Stomach (tissue), 9 donors: ENCODE data around the gene SH3BP2. TPM values are rescaled to one million over a fixed set of nuclear protein-coding genes. Genes with fewer than 3 reads are reported as not detected.

Experiments
- DNase-seq, 2 donors: peaks; one replicate each; pipeline versions ENCODE4 v3.0.0 to v3.0.0-alpha.2; 2013 to 2019
- H3K27ac ChIP-seq, 5 donors: fragments of 200-600 bp in 4 of 5; sonication (generic) in 4 of 5; one replicate each; pipeline ENCODE4 v1.5.1; 2013 to 2019; ENCODE audit warnings: mild to moderate bottlenecking in 1 of 5, moderate library complexity in 1 of 5
- H3K27me3 ChIP-seq, 3 donors: fragments of 200-600 bp; sonication (generic); one replicate each; pipeline ENCODE4 v1.5.1; 2017 to 2019; ENCODE audit warnings: mixed run types in 1 of 3
- H3K36me3 ChIP-seq, 4 donors: fragments of 200-600 bp; sonication (generic); 1 replicate in 3 of 4; 2 replicates in 1 of 4; pipeline ENCODE4 v1.5.1; 2016 to 2019
- H3K4me1 ChIP-seq, 4 donors: fragments of 200-600 bp; sonication (generic); one replicate each; pipeline ENCODE4 v1.5.1; 2016 to 2019
- H3K4me3 ChIP-seq, 4 donors: fragments of 200-600 bp; sonication (generic) in 3 of 4; one replicate each; pipeline ENCODE4 v1.5.1; 2016 to 2019; ENCODE audit warnings: mild to moderate bottlenecking in 1 of 4
- H3K9me3 ChIP-seq, 4 donors: fragments of 200-600 bp; sonication (generic); one replicate each; pipeline ENCODE4 v1.5.1; 2016 to 2019
- EP300 ChIP-seq: sonication (generic); formaldehyde crosslinking; IDR thresholded peaks from one replicate; pipeline ENCODE4 v1.6.1; 2017; ENCODE audit warnings: antibody characterized with exemption
- POLR2A ChIP-seq, 4 donors: fragments of 450-650 bp; IDR thresholded peaks; one replicate each; pipeline ENCODE4 v1.6.1; 2016; ENCODE audit warnings: antibody characterized with exemption in 4 of 4, control low read depth in 2 of 4, mild to moderate bottlenecking in 1 of 4, moderate library complexity in 1 of 4
- POLR2AphosphoS5 ChIP-seq, 3 donors: sonication (generic); formaldehyde crosslinking; IDR thresholded peaks; one replicate each; pipeline ENCODE4 v1.6.1; 2016; ENCODE audit warnings: antibody characterized with exemption in 3 of 3
- WGBS, 5 donors: extraction: QIAGEN DNeasy Blood & Tissue Kit in 3 of 5; methylation state at CpG; one replicate each; pipeline versions ENCODE4 v1.1.5 to v1.1.7; 2013 to 2018; 5-methylcytosine and 5-hydroxymethylcytosine counted together
- intact Hi-C: fragments of 100-400 bp; cut with DNase I; formaldehyde crosslinking; loops from one replicate; pipeline ENCODE4 v1.15.1; 2023; ENCODE audit warnings: low total_unique reads
- polyA plus RNA-seq, 3 donors: library from polyadenylated mRNA; stranded (reverse); fragments of 200-250 nt; gene quantifications; one replicate each; pipeline ENCODE4 v1.2.3, GENCODE V29; 2013
- total RNA-seq, 5 donors: library from RNA; depleted of rRNA; stranded (reverse); fragments of >200 nt; gene quantifications; one replicate each; pipeline versions ENCODE4 v1.1.0 to v1.2.3, GENCODE V29; 2014 to 2016
- TF ChIP-seq, protein P1 (sequence below), 7 experiments: fragments of 450-650 bp in 4 of 7; fragments of 200-600 bp in 3 of 7; sonication (generic) in 3 of 7; IDR thresholded peaks; one replicate each; pipeline ENCODE4 v1.5.1; 2016 to 2019; ENCODE audit warnings: antibody characterized with exemption in 7 of 7, control low read depth in 2 of 7, mild to moderate bottlenecking in 1 of 7
- donor health status: healthy with polysubstance abuse.
- donor health status: Bipolar disorder and iron deficiency.
- donor health status: healthy.

SH3BP2 gene
- total and polyA plus RNA-seq, 8 donors = 9.0 to 151 (median 32.7) TPM

GRCh38 chr4:2796849-2797544 lies 4.1 kb downstream of the SH3BP2 start:
- peak overlapping the region in 1 of 4 donors; percentile 40 for H3K4me3 ChIP-seq
- H3K9me3 ChIP-seq = no peaks in the 10 kb centered on the region
- DNase-seq = peak; percentile 9 to 25
- intact Hi-C loops = no loop called here
- peak overlapping the region; percentile 69 to 92 (median 83) for H3K27ac ChIP-seq
- TF ChIP-seq, protein P1, sequence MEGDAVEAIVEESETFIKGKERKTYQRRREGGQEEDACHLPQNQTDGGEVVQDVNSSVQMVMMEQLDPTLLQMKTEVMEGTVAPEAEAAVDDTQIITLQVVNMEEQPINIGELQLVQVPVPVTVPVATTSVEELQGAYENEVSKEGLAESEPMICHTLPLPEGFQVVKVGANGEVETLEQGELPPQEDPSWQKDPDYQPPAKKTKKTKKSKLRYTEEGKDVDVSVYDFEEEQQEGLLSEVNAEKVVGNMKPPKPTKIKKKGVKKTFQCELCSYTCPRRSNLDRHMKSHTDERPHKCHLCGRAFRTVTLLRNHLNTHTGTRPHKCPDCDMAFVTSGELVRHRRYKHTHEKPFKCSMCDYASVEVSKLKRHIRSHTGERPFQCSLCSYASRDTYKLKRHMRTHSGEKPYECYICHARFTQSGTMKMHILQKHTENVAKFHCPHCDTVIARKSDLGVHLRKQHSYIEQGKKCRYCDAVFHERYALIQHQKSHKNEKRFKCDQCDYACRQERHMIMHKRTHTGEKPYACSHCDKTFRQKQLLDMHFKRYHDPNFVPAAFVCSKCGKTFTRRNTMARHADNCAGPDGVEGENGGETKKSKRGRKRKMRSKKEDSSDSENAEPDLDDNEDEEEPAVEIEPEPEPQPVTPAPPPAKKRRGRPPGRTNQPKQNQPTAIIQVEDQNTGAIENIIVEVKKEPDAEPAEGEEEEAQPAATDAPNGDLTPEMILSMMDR (IDR thresholded peaks at IDR 0.05) = no peak
- TF ChIP-seq EP300 (no peak), POLR2A (IDR thresholded peaks at IDR 0.05) (no peak), POLR2AphosphoS5 (IDR thresholded peaks at IDR 0.05) (no peak)
- WGBS, 5 donors = 58 to 76% (median 68%) methylated on average over 5 to 13 of the region's 13 CpGs
- no peaks in the 10 kb centered on the region for H3K27me3 ChIP-seq
- H3K36me3 ChIP-seq = no peaks in the 10 kb centered on the region
- peaks cover 93 to 98% (median 94%) of the 10 kb centered on the region in 4 donors for H3K4me1 ChIP-seq

DNA sequence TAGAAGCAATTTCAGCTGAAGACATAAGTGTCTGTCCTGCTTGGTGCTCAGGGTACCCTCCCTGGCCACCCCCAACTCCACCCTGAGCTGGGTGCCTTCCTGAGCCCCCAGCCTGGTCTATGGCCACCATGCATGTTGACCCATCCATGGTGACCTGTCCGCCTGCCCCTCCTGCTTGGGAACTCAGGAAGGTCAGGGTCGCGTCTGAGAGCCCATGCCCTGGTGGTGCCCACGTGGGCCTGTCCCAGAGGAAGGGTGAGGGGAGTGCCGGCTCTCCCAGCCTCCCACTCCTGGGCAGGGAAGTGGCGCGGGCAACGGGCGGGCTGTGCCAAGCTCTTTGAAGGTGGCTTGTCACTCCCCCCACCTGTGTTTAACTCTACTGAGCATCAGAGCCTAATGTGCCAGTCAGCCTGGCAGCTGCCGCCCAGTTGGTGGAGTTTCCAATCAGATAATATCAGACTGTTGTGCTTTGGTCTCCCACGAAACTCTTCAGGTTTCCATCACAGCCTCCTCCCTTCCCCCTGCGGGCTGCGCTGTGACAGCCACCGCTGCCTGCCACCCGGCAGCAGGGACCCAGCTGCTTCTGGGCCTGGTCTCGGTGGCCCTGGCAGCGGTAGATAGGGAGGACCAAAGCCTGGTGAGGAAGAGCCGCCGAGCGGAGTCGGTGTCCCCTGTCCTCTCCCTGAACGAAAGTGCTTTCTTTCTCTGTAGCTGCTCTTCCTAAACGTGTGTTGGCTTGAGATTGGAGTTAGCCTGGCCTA lies 4.8 kb downstream of the SH3BP2 start:
- no peak for TF ChIP-seq POLR2AphosphoS5 (IDR thresholded peaks at IDR 0.05)
- no peak for TF ChIP-seq EP300
- TF ChIP-seq, protein P1 (IDR thresholded peaks at IDR 0.05) = no peak
- TF ChIP-seq POLR2A (IDR thresholded peaks at IDR 0.05) = no peak
- 24 to 58% (median 45%) methylated on average over 15 to 23 of the region's 23 CpGs for WGBS, 5 donors
- Histone ChIP-seq H3K27me3 (no peaks in the 10 kb centered on the region), H3K4me3 (peak overlapping the region in 2 of 4 donors; percentile 38 to 40), H3K4me1 (peaks cover 86 to 93% (median 91%) of the 10 kb centered on the region in 4 donors), H3K27ac (peak overlapping the region; percentile 67 to 92 (median 83)), H3K36me3 (no peaks in the 10 kb centered on the region), H3K9me3 (no peaks in the 10 kb centered on the region)
- intact Hi-C loops = no loop called here
- peak; percentile 32 to 84 for DNase-seq

- DNase-seq = peak; percentile 73 to 89
- no peaks in the 10 kb centered on the region for H3K36me3 ChIP-seq
- no peaks in the 10 kb centered on the region for H3K9me3 ChIP-seq
- peak overlapping the region in 2 of 4 donors; percentile 38 to 40 for H3K4me3 ChIP-seq
- peak overlapping the region; percentile 67 to 92 (median 83) for H3K27ac ChIP-seq
- H3K27me3 ChIP-seq = no peaks in the 10 kb centered on the region
- 46 to 68% (median 59%) methylated on average over 5 to 29 of the region's 29 CpGs for WGBS, 5 donors
- intact Hi-C loops = no loop called here
- no peak for TF ChIP-seq POLR2A (IDR thresholded peaks at IDR 0.05)
- TF ChIP-seq POLR2AphosphoS5 (IDR thresholded peaks at IDR 0.05) = peak in 2 of 3 donors; percentile 8 to 58
- H3K4me1 ChIP-seq = peaks cover 79 to 97% (median 94%) of the 10 kb centered on the region in 4 donors
Observed at GRCh38 chr4:2798399-2799223, 5.7 kb downstream of the SH3BP2 start.

DNA sequence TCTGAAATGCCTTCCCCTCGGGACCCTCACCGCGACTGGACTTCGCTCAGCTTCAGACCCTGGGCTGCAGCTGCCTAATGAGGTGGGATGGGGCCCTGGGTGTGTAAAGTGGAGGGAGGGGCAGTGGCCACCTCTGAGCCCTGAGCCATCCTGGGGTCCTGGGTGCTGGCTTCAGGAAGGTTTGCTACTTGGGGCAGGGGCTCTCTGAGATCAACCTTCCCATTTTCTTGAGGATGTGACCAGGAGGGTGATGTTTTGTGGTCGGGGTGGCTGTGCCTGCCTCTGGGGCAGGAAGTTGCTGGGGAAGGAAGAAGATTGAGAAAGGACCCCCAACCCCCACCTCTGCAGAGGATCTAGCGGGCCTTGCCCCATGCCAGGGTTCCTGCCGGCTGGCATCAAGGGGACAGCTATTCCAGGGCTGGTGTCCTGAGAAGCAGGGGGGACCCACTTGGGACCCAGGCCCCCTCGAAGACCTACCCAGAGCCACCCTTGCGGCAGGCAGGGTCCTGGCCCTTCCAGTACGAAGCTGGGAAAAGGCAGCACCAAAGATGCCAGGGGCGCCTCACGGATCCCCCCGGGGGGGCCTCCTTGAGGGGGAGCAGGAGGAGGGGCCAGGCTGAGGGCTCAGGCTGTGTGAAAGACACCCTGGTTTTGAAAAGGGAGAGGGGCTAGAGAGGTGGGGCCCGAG lies 6.5 kb downstream of the SH3BP2 start:
- peak; percentile 21 to 25 for DNase-seq
- 65 to 85% (median 78%) methylated on average over 12 to 14 of the region's 14 CpGs for WGBS, 5 donors
- peak overlapping the region; percentile 2 to 40 (median 28) for H3K4me3 ChIP-seq

More for the DNA sequence above, 6.5 kb downstream of the SH3BP2 start:
- TF ChIP-seq, protein P1 (IDR thresholded peaks at IDR 0.05) = no peak
- TF ChIP-seq POLR2AphosphoS5 (IDR thresholded peaks at IDR 0.05) (no peak), POLR2A (IDR thresholded peaks at IDR 0.05) (no peak), EP300 (no peak)
- intact Hi-C loops = no loop called here
- H3K27ac ChIP-seq = peak overlapping the region; percentile 67 to 92 (median 83)
- H3K4me1 ChIP-seq = peaks cover 76 to 97% (median 94%) of the 10 kb centered on the region in 4 donors
- H3K27me3 ChIP-seq = no peaks in the 10 kb centered on the region
- no peaks in the 10 kb centered on the region for H3K36me3 ChIP-seq
- H3K9me3 ChIP-seq = no peaks in the 10 kb centered on the region
